ENCODE results near the gene NPW.
"Not testable (repeated sequence)": the region's sequence is repeated elsewhere in the genome, so short reads cannot be mapped to it uniquely, and the experiment has no call there.

The NPW gene

DNA sequence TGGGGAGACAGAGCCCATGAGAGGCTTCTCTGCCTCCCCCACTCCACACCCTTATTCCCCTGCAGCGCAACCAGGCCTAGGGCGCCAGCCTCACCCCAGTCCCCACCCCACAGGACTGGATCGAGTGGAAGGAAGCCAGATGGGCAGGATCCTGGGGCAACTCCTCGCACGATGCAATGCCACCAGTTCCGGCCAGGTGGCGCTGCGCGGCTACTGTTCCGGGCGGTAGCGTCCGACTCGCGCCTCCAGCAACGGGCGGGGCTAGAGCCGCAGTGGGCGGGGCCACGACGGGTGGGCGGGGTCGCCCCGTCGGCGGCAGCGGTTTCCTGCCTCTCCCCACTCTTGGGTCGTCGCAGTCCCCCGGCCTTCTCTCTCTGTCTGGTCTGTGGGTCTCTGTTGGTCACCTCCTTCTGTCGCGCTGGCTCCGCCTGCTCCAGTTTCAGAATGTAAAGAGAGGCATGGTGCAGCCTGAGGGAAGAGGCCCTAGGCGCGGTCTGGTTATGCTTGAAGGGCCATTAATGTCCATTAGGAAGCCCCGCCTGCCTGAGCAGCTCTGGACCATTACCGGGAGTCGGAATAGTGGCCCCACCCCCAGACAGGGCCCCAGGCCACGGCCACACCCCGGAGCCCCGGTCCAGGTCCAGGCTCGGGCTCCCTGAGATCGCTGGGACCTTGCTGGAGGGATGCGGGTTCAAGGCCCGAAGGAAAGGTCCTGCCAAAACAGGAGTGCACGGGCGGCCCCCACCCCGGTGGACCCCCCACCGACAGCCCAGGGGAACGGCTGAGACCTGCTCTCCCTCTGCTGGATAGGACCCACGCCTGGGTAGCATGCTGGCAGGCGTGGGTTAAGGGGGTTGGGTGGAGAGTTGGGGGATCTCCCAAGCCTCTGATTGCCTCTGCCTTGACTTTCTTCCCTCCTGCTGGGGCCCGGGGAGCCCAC, 3.8 kb downstream of the NPW start:
- DNase-seq: peak; percentile 93

DNA sequence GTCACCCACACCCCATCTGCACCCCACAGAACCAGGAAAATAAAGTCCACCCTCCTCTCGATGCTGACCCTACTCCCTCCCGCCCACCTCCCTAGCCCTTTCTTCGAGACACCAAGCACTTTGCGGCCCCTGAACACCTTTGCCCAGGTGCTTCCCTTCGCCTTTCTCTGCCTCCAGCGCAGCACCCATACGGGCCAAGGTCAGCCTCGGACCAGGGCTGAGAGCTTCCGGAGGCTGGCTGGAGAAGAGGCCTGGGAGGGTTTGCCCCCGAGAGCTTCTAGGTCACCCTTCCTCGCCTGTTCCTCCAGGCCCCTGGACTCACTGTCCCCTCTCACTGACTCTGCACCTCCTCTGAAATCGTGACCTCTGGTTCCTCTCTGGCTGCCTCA, 4.4 kb downstream of the NPW start:
- no peak for DNase-seq

DNA sequence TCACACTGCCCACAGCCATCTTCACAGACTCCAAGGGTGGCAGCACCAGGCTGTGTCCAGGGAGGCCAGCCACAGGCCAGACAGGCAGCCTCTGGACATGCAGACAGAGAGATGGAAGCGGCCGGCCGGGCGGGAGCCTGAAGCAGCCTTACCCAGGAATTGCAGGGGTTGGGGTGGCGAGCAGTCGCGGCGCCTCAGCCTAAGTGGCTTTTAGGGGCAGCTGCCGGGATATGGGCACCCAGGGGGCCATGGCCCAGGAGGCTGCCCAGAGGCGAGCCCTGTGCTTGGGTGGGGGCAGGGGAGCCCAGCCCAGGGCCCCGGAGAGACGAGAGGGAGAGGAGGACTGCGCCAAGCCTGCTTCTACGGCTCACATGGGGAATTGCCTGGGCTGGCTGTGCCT, 5.7 kb downstream of the NPW start:
- no peak for DNase-seq

DNA sequence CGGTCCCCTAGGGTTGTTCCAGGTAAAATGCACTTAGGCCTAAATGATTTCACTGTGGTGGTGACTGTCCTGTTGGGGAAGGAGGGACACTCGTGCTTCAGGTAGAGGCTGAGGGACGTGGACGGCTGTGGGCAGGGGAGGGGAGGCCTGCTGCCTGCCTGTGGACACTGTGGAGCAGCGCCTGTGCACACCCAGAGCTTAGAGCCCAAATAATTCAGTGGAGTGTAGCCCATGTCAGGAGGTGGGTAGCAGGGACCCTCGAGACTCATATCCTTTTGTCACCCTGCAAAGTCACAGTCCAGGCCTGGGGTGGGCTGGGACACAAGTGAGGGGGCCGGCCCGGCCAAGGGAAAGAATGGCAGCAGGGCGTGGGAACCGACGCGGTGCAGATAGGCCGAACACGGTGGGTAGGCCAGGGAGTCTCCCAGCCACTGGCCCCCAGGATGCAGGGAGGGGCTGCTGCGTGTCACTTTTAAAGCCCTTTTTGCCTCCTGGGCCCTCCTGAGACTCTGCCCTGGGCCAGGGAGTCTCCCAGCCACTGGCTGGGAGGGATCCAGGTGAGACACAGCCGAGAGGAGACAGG, 6.4 kb downstream of the NPW start:
- DNase-seq: no peak

DNA sequence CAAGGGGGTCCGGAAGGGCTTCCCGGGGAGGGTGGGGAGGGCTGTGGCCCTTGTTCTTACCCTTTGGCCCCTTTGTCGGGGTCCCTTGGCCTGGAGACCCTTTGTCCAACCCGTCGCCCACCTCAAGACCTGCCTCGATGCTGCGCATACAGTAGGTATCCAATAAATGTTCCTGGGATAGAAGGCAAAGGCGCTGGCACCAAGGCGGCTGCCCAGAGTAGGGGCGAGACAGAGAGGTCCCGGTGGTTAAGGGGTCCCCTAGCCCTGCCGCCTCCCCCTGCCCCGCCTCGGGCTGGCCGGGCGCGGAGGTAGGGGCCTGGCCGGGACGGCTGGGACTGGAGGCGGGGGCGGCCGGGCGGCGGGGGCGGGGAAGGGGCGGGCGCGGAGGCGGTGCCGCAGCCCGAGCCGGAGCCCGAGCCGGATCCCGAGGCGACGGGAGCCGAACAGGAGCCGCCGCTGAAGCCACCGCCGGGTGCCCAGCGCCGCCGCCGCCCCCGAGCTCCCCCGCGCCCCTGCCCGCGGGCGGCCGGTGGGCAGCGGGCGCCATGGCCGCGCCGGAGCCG, 7.0 kb downstream of the NPW start, which contains the start of gene NHERF2:
NHERF2 (plus strand) TSS at position 442 of the 563 bp plus-strand sequence; CDS start at position 546, 104 bp downstream.
- DNase-seq: no peak

DNA sequence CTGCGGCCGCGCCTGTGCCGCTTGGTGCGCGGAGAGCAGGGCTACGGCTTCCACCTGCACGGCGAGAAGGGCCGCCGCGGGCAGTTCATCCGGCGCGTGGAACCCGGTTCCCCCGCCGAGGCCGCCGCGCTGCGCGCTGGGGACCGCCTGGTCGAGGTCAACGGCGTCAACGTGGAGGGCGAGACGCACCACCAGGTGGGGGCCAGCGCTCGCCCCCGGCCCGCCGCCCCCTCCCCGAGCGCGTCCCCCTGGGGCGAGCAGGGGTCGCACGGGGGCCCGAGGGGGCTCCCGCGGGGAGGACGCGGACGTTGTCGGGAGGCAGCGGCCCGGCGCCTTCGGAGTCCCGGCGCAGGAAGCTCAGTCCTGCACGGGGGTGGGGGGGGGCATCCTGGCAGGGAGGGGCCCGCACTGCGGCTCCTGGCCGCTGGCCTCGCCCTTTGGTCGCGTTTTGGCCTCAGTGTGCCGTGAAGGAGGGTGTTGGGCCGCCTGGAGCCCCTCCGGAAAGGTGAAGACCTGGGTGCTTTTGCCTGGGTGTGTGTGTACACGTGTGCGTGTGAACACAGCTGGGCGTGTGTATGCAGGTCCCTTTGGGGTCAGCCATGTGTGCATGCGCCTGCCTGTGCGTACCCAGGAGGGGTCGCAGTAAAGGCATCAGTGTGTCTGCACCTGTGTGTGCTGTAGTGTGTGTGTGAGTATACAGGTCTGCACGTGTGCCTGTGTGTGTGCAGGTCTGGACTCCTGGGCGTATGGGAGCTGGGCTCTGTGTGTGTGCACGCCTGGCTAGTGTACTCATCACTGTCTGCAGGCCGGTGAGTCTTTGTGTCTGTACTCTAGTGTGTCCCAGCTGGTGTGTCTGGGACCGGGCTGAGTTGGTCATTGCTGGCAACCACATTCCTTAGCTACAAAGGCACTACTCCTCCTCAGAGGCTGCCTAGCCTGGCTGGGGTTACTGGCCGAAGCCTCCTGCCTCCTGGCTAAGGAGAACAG, 7.7 kb downstream of the NPW start:
- DNase-seq: no peak

DNA sequence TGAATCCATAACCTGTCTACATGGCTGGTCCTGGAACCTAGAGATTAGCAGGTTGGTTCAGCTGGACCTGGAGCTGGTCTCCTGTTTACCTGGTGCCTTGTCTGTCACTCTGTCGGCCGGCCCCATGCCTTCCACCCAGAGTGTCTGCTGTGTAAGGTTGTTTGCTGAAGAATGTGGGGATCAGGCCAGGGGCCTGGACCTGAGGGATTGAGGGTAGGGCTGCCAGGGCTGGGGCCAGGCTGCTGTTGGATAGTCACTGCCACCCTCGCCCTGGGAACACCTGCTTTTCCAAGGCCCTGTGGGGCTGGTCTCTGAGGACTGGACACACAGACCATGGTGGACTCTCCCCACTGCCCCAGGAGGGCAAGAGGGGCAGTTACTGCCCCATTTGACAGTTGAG, 8.6 kb downstream of the NPW start:
- no peak for DNase-seq

DNA sequence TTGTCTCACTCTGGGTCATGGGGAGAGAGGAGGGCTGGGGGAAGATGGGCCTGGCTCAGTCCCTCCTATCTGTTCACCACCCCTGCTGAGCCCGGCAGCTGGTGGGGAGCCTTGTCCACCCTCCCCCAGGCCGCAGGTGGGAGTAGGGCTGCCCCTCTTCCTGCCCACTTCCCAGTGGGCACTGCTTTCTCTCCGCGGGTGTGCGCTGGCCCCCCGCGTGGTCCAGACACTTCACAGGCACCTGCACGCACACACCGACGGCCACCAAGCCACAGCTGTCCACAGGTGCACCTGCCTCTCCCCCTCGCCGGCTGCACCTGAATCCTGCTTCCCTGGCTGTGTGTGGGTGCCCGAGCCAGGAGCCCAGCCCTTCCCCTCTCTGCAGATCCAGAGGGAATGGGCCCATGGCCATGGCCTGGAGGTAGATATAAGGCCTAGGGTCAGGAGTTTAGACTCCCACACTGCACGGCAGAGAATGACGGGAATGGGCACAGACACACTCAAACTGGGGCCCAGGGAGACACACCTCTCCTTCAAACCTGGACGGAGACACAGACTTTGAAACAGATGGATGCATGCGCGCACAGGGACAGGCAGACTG, 9.1 kb downstream of the NPW start:
- no peak for DNase-seq

DNA sequence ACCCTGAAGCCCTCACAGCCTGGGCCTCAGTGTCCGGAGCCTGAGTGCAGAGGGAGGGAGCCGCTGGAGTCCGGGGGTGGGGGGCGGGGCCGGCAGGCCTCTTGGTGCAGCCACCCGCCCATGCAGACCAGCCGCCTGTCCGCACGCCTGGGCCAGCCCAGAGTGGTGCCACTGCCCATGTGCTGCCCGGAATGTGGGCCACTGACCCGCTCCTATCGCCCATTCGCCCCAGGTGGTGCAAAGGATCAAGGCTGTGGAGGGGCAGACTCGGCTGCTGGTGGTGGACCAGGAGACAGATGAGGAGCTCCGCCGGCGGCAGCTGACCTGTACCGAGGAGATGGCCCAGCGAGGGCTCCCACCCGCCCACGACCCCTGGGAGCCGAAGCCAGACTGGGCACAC, 9.8 kb downstream of the NPW start:
- no peak for DNase-seq

DNA sequence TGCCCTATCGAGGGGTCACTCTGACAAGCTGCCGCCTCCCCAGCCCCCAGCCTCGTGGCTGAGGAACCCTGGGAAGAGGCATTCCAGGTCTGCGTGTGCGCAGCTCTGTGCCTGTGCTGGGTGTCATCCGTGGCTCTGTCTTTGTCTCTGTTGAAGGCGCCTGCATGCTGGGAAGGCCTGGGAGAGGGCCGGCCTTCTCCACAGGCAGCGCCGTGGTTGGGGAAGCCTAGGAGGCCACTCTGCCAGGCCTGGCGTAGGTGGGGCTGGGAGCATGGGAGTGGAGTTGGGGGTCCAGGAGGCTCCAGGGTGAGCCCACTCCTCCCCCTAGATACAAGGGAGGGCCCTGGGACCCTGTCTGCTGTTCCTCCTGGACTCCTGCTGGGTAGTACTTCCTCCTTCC, 10.5 kb downstream of the NPW start:
- no peak for DNase-seq

DNA sequence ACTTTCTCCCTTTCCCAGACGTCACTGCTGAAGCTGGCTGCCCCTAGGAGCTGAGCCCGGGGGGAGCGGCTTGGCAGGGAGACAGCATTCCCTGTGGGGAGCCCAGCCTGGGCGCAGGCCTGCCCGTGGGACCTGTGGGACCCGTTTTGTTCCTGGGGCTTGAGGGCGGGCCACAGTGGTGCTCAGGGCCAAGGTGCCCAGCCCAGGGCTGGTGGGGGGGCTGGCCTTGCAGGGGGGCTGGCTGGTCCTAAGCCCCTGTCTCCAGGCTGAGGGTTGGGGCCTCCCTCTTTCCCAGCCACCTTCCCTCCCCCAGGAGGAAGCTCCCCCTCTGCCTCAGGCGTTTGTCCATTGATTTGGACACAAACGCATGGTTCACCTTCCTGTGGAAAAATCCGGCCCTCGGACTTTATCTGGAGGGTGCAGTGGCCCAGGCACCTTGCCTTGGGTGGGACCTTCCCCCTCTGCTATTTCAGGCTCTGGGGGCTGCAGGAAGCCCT, 11.5 kb downstream of the NPW start:
- DNase-seq: no peak

DNA sequence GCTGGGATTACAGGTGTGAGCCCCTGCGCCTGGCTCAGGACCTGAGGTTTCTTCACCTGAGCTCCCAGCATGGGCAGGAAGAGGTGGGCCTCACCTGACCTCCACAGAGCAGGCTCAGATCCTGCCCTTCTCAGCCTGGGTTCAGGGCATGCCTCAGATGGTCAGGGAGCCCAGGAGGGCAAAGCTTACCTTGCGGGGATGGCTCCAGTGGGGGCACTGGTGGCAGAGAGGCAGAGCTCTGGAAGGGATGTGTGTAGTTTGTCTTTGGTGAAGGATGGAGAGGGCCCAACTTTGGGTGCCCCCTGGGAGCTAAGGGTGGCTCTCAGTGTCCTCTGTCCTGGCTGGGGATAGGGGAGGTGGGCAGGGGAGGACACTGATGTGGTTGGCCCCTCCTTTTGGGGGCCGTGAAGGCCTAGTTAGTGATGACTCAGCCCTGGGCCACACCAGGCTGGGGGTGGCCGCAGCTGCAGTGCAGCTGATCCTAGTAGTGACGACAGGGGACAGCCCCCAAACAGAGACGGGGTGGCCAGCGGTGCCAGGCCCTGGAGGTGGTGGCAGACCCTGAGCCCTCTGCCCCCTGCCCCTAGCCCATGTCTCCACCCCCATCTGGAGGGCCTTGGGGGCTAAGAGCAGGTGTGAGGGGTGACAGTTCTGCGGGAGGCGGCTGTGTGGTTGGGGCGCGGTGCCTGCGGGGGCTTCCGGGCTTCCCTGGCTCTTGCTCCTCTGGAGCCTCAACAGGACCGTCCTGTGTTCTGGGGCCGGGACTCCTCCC, 12.9 kb downstream of the NPW start:
- no peak for DNase-seq

DNA sequence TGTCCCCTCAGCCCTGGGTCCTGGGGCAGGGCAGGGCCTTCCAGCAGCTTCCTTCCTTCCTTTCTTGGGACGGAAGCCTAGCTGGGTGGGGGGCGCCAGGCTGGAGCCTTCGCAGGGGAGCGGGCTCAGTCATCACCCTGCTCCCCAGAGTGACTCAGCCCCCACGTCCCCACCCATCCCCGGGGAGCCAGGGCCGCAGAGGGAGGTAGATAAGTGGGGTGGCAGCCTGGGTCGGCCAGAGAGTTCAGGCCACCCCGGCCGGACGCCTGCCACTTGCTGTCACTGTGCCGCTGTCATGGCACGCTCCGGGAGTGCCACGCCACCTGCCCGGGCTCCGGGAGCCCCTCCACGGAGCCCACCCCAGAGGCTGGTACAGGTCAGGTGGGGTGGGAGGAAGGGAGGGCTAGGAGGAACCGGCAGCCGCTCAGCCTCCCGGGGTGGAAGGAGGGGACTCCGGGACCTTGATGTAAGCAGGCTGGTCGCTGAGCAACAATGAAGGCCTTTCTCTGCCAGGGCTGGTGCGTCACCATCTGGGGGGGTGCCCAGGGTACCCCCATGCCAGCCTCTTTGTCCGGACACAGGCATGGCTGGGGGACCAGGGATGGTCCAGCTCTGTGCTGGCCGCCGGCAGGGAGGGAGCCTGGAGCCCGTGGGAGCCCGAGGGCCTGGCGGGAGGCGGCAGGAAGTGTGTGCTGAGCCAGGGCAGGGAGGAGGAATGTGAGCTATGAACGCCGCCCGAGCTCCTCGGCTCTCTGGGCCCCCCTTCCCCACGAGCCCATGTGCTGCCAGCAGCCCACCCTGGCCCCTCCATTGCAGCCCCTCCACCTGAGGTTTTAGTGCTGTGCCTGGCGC, 13.7 kb downstream of the NPW start:
- DNase-seq: no peak

DNA sequence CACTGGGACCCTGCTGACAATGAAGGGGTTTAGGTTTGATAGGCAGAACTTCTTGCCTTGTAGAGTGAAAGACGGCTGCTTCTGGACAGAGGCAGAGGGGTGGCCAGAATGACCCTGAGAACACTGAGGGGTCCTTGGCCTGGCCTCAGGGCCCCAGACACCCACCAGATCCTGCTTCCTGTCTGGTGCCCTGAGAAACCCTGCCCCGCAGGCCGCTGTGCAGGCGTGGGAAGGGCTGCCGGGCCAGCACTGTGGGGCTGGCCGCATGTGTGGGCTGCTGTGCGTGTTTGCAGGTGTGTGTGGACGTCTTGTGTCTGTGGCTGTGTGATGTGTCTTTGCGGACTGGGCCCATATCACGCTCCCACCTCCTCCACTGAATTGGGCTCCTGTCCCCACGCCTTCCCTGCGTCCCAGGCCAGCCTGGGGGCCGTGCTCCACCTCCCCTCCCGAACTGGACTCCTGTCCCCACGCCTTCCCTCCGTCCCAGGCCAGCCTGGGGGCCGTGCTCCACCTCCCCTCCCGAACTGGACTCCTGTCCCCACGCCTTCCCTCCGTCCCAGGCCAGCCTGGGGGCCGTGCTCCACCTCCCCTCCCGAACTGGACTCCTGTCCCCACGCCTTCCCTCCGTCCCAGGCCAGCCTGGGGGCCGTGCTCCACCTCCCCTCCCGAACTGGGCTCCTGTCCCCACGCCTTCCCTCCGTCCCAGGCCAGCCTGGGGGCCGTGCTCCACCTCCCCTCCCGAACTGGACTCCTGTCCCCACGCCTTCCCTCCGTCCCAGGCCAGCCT, 14.5 kb downstream of the NPW start:
- DNase-seq: not testable (repeated sequence)

DNA sequence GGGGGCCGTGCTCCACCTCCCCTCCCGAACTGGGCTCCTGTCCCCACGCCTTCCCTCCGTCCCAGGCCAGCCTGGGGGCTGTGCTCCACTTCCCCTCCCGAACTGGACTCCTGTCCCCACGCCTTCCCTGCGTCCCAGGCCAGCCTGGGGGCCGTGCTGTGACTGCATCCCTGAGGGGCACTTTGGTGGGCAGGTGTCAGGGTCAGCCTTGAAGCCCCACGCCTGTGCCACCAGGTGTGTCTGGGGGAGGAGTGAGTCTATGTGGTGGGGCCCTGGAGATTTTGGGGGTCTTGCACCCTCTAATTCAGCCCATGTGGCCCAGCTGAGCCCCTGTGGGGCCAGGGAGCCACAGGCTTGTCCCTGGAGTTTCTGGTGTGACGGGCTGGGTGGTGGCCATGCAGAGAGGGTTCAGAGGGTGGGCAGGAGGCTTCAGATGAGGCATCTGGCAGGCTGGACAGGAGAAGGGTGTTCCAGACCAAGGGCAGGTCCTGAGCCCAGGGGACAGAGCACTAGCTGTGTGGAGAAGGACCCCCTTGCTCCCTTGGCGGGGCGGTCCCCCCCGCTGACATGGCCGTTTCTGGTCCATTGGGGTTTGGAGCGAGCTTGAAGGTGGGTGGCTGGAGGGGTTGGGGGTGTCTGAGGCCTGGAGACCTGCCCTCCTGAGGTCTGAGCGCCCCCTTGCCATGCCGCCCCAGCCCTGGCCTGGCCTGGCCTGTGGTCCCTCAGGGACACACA, 15.3 kb downstream of the NPW start:
- no peak for DNase-seq

DNA sequence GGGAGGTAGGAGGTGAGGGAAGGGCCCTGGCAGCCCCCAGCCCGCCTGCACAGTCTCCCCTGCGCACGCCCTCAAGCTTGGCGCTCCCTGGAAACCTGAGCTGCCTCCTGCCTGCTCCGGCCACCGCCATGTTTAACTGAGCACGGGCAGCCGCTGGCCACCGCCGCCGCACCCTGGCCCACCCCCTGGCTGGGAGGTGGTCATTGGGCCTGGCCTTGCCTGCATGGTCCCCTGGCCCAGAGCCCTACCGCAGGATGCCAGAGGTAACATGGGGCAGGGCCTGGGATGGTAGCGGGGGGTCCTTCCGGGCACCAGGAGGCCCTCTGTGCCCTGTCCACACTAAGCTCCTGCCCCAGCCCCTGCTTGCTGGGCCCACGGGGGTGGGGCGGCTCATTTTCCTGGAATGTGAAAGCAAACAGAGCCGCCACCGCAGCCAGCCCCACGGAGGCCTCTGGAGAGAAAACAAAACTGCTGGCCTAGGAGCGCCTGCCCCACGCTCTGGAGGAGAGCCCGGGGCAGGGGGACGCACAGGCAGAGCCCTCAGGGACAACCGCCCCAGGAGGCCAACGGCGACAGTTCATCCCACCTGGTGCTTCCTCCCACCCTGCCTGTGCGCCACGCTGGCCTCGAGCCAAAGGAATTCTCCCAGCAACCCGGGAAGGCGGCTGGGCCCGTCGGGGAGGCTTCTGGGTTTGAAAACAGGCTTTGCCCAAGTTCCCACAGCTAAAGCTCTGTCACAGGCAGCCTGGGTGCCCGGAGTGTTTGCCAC, 16.0 kb downstream of the NPW start:
- DNase-seq: no peak

DNA sequence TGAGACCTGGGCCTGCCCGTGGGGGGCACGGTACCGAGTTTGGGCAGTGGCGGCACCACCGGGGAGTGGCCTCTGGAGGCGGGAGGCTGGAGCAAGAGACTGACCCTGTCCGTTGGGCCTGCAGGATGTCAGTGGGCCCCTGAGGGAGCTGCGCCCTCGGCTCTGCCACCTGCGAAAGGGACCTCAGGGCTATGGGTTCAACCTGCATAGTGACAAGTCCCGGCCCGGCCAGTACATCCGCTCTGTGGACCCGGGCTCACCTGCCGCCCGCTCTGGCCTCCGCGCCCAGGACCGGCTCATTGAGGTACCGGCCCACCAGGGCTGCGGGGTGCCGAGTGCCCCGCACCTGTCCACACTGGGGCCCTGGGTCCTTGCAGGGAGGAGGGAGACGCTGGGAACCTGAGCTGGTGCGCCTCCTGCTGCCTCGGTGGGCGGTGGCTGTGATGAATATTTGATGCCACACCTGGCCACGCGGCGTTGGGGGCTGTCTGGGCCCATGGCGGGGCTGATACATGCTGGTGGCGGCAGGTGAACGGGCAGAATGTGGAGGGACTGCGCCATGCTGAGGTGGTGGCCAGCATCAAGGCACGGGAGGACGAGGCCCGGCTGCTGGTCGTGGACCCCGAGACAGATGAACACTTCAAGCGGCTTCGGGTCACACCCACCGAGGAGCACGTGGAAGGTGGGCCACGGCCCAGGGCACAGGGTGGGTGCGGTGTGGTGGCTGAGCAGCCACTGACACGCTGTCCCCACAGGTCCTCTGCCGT, 16.8 kb downstream of the NPW start:
- no peak for DNase-seq

Measured in activated gamma-delta T cell (primary cell).